Glomerular visceral epithelial cell (primary cell): Measurements from ENCODE around the gene MBNL2.

Experiments
- DNase-seq: peaks from one replicate; pipeline ENCODE4 v3.0.0-alpha.2; 2016; ENCODE audit errors: extremely low spot score

The MBNL2 gene

DNA sequence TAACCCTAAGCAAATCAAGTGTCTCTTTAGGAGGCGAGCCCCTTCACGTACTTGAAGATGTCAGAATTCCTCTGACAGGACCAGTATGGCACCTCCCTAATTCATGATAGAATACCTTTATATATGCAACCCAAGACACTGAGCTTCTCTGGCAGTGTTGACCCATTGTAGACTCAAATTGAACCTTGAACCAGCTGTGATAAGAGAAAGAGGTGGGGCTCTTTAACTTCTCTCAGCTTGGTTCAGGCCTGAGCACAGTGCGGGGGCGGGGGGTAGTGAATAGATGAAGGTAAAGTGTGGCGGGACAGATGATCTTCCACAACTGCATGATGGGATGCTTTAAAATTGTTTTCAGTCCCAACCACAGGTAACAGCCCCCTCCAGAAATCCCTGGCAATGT, 12.1 kb downstream of the MBNL2 start:
- no peak for DNase-seq

DNA sequence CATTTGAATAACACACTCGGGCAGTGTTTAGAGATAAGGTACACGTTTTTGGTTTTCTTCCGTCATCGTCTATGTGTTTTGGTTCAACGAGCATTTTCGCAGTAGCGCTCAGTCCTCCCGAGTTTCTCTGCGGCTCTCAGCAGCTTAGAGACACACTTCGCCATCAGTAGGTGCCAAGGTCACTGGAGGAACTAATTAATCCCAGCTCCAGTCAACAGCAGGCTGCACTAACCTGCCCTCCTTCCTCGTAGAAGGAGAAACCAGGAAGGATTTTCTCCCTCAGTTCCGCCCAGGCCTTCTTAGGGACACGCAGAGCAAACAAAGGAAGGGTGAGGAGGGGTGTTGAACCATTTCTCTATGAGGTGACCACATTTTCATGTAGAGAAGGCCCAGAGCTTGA, 12.6 kb downstream of the MBNL2 start:
- DNase-seq: no peak

DNA sequence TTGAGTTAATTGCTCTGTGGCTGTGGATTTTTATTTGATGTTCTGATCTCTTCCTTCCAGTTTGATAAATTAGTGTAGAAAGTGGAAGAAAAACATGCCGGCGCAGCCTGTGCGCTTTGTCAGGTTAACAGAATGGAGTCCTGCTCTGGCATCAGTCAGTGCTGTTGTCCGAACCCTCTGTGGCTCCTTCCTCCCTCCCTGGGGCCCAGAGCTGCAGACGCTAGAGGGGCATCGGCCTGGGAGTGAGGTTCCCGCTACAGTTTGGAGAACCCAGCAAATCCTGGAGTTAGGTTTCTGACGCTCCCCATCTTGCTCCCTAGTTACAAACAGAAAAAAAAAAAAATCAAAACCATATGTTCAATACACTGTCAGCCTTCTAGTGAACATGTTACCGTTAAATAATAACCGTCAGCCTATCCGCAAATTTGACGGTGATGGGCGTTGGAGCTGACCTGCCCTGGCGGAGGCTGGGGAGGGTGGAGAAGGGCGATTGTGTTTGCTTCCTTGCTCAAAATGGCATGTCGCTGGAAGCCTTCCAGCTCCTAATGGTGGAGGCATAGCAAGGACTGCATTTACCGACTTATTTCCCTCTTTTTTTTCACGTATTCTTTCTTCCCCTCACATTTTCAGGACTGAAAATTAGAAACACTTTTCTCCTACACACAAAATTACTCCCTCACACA, 13.6 kb downstream of the MBNL2 start:
- no peak for DNase-seq

DNA sequence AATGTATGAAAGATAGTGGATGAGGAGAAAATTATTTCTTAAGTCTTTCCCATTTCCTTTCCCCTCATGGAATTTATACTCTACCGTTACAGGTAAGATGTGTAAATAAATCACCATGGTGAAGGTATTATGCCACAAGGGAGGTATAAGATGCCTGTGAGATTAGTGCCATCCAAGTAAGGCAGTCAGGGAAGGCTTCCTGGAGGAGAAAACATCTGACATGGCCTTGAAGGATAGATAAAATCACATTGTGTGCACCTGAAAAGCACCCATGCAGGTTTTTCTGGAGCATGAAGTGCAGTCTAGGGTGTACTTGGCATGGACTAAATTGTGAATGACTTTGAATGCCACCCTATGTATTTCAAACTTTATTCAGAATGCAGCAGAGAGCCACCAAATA, 15.3 kb downstream of the MBNL2 start:
- DNase-seq: no peak

DNA sequence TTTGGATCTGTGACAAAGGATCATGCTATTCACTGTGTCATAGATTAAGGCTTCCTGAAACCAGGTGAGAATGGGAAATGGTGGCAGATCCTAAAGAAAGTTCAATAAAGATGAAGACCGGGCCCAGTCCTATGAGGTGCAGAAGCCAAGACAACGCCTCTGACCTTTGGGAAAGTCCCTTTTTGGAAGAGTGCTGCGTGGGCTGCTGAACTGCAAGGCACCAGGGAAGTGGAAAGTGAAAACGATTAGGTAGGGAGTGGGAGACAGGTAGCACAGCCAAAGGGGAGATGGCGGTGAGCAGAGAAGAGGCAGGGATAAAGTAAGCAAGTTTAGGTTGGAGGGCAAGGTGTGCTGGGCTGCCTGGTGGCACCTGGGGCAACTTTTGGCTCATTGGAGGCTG, 16.3 kb downstream of the MBNL2 start:
- DNase-seq: no peak

DNA sequence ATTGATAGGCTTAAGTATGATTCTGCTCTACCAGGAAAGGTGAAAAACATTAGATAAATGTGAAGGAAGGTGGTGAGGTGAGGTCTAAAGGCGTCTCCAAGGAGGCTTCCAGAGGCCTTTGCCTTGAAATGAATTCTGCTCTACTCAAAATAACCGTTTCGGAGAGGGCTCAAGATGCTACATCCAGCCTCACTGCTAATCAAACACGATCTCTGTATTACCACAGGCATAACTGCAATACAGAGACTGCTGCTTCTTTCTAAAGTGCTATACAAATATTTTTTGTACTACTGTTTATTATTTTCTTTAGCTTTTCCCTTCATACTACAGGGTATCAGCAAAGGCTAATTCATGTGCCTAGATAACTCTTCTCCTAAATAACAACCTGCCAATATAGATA, 16.8 kb downstream of the MBNL2 start:
- DNase-seq: no peak

DNA sequence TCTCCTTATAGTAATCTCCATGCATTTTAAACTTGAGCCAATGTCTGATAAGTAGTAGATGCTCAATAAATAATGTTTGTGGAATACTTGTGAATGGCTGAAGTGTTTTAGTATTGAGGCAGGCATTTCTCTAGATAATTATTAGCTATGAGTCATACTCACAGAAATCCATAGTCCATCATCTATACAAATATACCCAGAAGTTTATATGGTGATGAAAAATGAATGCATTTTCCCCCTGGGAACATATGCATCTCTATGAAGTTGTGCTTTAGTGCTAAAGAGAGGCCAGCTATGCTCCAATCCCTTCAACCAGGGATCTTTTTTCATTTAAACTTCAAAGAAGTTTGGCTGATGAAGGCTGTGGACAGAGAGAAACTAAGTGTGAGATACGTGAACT, 17.2 kb downstream of the MBNL2 start:
- no peak for DNase-seq

DNA sequence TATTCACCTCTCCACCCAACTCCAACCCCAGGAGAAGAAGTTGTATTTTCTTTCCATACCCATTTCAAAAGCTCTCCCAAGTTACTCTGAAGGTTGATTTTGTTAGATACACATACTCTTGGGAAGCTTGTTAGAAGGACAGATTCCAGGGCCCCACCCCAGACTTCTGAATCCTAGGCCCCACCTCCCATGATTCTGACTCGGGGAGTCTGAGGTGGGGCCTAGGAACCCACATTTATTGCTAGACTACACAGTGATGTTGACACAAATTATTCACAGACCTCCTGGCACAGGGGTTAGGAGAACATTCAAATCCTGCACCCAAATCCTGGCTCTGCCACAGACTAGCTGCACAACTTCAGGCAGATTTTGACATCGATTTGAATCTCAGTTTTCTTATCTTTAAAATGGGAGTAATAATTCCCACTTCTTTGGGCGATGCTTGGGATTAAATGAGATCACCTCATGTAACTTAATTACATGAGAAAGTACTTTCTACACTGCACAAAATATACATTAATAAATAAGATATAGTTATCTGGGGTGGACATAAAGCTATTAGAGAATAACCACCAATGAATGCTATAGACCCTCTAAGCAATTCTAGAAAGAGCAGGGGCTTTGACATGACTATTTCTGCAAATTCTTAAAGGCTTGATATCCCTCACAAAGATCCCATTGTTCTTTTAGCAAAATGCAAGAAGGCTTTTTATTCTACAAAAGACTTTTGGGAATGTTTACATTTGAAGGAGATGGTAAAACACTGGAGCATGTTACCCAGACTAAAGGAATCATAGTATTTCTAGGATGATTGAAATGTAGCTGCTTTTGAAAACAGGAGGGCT, 18.0 kb downstream of the MBNL2 start:
- no peak for DNase-seq

DNA sequence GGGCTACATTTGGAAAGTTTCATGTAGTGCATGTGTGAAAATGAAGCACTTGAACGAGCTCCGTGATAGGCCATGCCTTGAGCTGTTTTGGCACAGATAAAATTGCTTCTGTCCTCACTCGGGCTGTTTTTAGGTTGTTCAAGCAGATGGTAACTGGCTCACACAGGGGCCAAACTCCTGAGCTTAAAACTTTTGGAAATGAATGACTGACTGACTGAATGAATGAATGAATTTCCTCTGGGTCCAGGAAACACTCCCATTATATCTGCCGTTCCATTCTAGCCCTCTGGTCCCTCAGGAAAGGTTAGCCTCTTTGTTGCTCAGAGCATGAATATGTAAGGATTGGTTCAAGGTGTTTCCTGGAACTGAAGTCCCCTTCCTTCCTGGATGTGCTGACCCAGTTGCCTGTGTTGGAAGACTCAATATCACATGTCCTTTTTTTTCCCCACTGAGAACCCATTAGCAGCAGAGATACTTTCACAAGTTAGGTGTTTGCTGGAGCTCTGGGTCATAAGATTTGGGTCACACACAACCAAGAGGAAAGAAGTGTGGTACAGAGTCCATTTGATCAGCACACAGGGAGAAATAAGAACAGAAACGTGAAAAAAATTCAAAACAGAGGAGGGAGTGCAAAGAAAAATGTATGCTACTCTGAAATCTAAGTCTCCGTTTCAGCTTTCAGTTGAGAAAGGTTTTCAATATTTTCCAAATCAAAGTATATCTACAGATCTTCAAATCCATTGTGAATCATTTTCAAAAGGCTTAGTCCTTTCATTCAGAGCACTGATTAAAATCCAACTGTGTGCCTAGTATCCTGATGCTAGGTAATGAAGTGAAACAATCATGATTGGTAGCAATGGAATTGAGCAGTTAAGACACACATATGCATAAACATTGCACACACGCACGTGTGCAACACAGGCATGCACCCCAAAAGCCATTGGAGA, 18.9 kb downstream of the MBNL2 start:
- DNase-seq: no peak

DNA sequence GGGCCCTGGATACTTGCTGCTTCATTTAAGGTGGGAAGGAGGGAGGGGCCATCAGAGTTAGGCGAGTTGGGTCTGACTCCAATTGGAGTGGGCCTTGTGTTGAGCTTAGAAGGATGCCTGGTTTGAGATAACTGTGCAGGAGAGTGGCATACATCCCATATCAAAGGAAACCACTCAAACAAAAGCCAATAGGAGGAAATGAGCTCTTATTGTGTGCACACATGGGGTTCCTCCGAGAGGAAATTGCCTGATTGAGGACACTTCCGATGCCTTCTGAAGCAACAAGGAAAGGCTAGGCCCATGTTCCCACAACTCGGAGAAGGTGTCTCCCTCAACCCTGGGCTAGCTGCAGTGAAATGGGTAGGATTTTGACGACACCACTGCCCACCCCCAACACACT, 19.6 kb downstream of the MBNL2 start:
- DNase-seq: no peak

DNA sequence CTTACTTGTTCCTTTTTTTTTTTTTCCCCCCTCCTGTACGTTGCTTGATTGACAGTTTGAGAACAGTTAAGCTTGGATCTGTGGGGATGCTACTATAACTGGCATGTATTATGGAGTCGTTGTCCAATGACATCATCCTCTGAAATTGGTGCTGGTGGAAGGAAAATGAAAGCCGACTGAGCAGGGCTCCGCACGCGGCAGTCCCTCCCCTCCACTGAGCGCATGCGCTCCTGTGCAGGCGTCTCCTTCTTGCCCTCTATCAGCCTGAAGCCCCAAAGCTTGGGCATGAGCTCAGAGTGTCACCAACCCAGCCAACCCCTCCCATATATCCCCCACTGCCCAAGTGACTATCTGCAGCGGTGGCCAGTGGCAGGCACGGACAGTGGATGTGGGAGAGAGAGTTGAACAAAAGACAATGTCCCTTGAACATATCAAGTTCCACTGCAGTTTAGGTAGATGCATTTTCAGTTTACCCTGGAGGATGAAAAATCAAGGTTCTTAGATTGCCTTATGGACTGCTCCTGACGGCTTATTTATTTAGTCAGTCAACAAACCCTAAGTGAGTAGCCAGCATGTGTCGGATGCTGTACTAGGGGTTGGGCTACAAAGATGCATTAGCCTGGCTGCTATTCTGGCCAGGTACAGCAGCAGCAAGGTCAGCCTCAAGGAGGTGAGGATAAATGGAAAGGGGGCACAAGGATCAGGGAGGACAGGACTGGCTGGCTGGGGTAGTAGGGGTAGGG, 20.8 kb downstream of the MBNL2 start:
- DNase-seq: no peak

DNA sequence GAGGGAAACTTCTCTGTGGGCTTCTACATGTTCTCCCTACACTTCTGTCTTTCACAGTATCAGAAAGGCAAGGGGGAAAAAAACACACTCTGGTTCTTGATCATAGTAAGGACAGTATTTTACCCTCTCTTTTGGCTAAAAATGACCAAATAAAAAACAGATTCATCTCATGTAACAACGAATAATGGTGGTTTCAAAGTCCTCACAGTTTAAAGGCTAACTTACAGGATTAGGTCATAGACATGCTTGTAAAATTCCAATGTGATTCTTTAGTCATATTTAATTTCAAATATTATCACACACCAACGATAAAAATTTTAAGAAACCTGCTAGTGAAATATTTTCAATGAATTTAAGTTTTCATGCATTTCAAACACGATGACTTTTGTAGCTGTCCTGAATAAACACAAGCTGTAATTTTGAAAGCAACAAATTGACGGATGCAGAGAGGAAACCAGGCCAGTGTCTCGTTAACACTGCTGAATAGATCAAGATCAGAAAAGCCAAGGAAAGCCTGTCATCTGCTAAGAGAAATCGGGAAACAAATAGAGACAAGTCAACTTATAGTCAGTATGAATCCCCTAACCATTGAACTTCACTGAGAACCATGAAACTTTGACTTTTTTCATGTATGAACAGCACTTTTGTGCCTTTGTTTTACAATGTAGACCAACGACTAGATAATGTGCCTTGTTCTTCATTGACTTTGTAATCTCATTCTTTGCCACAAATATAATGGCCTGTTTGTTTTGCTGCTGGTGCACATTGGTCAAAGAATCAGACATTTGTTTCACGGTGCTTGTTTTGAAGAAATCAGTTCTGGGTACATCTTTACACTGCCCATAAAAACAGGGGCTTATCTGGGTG, 22.0 kb downstream of the MBNL2 start:
- DNase-seq: no peak

DNA sequence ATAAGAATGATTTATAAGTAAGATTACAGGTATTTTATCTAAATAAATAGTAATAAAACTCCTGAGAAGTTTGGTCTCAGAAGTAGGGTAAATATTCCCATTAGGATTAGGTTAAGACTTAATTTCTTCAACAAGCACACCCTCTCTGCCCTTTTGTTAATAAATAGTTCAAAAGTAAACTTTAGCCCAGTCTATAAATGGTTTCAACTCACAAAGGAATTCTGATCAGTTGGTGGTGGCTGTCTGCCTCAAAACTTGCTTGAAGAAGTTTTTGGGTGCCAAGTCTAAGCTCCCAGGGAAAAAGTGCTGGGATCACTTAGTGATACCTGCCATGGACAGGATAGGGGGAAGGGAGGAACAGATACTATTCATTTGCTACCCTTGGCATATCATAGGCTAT, 22.9 kb downstream of the MBNL2 start:
- no peak for DNase-seq

DNA sequence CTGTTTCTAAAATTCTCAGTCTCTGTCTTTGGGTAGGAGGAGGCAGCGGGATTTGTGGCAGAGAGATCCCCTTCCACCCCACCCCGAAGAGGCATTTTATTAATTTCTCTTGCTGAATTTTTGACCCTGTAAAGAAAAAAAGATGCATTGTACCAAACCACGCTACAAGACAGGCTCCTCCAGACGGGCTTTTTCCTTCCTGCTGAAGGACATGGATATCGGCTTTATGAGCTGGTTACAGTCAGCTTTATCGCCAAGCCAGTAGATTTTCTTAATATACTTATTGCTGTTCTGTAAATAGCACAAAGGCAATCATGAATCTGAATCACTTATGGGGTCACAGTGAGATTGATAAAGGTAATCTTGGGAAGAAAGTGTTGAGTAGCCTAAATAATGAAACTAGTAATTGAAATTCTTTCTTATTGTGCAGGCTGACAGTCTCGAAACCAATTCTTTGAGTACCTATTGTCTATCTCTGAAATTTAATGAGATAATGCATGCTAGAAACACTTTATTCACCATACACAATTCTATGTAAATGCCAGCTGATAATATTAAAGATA, 24.5 kb downstream of the MBNL2 start:
- DNase-seq: no peak

DNA sequence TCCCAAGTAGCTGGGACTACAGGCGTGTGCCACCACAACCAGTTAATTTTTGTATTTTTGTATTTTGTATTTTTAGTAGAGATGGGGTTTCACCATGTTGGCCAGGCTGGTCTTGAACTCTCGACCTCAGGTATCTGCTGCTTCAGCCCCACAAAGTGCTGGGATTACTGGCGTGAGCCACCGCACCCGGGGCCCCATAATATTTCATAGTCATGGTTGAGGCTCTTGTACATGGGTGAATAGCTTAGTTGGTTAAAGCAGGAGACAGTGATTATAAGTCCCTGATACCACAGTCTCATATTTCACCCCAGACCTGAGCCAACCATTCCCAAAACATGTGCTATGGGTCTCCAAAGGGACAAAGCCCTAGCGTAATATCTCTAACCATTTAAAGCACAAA, 26.1 kb downstream of the MBNL2 start:
- no peak for DNase-seq

DNA sequence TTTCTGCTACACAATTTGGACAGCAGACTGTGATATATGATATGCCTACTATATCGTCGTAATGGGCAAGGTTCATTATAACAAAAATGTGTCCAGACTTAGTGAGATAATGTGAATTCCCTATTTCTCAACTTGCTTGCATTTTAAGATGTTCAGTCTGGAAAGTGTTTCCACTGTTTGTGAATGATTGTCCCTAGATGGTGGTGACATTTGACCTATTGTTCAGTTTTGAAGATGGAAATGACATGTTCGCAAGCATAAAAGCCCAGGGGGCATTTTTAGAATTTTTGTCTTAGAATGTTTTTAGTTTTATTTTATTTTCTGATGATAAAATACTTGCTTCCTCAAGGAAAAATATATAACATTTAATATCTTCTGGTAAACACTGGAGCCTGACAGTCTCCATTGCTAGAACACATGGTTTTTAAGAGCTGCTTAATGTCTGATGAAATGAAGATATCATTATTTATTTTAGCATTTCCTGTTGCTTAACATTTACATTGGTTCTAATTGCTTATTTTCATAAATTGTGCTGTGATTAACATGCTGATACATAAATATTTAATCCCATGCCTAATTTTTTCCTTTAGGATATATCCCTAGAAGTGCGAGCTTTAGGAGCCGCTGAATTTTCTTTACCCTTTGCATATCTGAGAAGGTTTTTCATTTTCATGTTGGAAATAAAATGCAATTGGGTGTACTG, 27.1 kb downstream of the MBNL2 start:
- DNase-seq: no peak

DNA sequence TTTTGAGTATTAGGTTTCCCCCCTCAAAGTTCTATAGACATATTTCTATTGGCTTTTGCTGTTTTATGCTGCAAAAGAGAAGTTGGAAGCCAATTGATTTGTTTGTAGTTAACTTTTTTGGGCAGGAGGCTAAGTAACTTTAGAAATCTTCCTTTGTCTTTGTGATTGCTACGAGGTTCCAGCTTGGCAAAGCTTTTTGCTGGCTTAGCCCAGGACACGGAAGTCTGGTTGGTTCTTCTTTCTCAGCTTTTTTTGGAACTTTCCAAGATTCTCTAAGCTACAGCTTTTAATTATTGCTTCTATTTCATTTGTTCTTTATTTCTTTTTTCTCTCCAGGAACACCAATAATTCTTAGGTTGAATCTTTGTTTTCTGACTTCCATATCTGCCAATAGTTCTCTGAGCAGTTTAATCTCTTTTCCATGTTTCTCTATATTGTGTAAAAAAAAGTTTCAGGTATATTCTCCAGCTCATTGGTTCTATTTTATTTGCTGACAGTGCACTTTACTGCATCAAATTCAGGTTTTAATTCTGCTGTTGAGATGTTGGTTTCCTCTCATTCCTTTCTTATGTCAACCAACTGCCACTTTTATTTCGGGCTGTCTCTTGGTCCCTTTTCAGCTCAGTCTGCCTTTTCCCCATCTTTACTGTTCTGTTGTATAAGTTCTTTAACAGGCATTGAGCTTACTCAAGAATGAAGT, 27.8 kb downstream of the MBNL2 start:
- DNase-seq: no peak

DNA sequence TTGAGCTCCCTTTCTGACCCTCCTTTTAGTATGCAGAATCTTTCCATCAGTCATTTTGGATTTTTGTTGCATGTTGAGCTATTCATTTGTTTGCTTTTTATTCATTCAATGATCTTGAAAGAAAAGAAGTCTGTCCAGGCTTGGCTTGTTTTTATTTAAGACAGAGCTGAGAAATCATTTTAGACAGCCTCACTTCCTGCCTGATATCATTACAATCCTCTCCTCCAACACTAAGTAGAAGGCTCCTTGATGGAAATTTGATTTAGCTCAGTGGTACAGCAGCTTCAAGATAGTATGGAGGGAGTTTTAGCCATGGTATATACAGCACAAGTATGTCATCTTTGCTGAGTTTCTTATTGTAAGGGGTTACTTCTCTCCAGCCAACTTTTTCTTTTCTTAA, 28.4 kb downstream of the MBNL2 start:
- DNase-seq: no peak

DNA sequence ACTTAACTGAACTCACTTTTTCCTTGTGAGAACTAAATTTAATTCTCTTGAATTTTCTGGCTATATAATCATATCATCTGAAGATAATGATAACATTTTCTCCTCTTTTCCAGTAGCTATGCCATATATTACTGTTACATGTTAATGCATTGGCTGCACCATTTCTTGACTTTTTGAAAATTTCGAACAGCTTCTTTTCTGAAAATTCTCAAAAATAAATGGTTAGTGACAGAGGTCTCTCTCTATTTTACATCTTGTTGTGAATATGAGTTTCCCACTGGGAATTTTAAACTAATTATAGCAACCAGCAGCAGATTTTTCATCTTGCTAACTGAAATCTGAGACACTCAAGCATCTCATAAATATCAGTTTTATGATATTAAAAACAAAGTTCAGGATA, 30.6 kb downstream of the MBNL2 start:
- no peak for DNase-seq
